GM19397 (cell line): Measurements from ENCODE around the gene TBC1D10A.
"Not testable (repeated sequence)": the region's sequence is repeated elsewhere in the genome, so short reads cannot be mapped to it uniquely, and the experiment has no call there.

Experiments
- ATAC-seq: cut with Tn5 transposase; IDR thresholded peaks from one replicate; pipeline ENCODE4 v1.9.1; 2021; ENCODE audit warnings: mild to moderate bottlenecking, moderate library complexity; ENCODE audit not compliant: unreplicated experiment

The TBC1D10A gene

DNA sequence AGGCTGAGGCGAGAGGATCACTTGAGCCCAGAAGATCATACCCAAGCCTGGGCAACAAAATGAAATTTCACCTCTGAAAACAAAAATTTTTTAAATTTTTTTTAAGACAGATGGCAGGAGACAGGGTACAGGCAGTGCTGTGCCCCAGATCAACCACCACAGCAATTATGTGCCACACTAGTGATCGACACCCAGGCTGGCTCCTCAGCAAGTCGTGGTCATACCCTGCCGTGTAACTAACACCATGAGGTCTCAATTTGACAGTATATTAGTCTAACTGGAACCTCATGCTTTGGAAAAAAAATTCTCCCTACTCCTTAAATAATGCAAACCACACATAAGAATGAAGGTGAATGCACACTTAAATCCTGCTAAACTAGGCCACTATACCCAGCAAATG is 21.7 kb upstream of the TBC1D10A start:
- ATAC-seq: no peak

DNA sequence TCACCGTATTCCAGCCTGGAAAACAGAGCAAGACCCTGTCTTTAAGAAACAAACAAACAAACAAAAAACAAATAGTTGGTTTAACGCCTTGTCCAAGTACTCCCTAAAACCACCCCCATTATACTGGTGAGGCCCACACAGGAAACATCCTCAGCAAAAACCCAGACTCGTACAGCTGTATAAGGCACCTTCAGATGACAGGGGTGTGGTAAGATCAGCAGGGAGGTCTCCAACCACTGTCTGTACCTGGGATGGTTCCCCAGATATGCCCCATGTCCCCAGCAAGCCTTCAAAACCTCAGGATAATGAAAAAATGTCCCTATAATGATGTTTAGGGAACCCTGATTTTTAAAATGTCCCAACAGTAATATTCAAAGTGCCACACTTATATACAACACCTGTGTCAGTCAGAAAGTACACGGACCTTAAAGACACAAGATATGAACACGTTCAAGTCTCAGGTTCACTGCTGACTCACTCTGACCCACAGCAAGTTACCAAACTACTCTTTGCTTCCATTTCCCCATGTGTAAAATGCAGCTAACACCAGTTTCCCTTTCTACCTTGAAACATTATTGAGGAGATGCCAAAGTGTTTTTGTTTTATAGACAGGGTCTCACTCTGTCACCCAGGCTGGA is 20.6 kb upstream of the TBC1D10A start:
- ATAC-seq: no peak

DNA sequence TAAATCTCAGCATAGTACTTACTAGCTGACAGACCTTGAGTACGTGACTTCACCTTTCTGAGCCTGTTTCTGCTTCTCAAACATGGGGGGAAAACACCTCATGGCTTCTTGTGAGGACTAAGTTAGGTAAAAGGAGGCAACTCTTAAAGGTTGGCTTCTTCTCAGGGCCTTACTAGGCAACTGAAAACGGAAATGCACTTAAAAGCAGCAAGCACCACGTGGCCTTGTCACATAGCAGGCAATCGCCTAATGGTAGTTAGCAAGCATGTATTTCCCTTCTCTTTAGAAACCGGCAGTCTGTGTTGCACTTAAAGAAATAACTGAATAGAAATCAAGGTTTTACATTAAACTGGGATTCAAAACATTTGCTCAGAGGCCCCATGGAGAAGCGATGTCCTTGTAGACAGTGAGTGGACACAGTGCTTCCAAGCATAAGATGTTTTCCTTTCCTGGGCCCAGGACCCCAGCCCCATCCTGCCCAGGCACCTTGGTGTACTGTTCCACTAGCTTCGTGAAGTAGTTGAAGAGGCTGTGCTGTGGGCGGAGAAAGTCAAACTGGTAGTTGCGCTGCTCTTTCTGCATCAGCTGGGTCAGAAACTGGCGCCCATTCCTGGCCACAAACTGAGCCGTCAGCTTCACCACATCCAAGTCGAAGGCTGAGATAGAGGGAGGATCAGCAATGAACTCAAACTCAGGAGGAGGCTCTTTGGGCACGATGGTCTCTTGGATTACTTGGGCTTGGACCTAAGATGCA is 17.9 kb upstream of the TBC1D10A start:
- no peak for ATAC-seq

DNA sequence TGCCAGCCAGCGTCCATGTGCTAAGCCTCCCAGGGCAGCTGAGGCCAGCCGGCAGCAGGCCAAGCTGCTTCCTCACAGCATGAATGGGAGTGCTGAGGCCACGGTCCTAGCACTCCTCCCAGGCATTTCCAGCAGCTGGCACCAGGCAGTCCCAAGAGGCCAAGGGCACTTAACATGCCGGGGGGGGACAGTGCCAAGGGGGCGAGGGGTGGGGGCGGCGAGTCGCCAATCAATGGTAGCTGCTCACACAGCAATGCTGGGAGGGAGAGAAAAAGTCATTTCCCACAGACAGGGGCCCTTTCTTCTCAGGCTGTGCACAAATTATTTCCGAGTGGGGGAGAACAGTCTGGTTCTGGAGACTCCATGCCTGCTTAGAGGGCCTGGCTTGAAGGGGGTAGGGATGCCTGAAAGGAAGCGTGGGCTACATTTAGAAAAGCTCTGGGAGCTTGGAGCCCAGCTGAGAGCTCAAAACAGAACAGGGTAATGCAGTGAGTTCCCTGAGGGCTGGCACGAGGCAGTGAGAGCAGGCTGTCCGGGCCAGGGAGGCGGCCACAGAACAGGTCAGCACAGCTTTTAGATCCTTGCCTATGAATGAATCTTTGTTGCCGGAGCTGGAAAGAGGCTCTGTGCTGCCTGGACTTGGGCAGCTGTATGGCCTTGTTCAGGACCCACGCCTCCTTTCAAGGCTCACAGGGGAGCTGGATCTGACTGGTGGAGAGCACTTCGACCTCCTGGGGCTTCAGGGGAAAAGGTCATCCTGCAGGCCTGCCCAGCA is 14.4 kb upstream of the TBC1D10A start:
- no peak for ATAC-seq

GRCh38 chr22:30338802-30339201 is 12.1 kb upstream of the TBC1D10A start:
- ATAC-seq: no peak

- ATAC-seq: not testable (repeated sequence)
Measured at GRCh38 chr22:30338341-30338740, 11.6 kb upstream of the TBC1D10A start.

GRCh38 chr22:30337461-30337778 is 10.7 kb upstream of the TBC1D10A start:
- ATAC-seq: no peak

DNA sequence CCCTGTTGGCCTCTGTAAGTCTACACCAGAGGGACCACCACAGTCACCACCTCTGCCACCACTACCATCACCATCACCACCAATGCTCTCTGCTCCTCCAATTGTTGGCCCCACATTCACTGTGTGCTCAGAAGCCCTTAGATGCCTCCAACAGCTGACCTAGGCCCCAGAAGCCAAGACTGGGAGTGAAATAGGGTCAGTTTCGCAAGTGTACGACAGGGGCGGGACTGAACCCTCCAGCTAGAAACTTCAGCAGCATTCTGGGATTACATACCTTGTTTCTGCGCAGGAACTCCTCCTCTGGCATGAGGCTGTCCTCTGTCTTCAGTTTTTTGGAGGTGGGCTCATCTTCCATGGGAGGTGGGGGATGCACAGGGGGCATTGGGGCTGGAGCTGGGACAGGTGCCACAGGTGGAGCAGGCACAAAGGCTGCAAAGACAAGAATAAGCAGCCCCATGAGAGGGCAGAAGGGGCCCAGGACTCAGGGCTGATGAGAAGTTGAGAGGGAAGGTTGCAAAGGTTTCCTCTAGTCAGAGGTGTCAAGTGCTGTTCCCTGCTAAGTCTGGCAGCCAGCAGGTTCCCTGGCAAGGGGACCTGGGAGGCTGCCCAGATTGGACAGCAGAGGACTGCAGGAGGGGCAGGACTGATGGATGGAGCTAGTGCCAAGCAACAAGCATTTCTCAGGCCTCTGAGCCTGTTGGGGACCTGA is 10.2 kb upstream of the TBC1D10A start:
- ATAC-seq: no peak

- ATAC-seq: no peak
Measured at GRCh38 chr22:30335236-30335635, 8.5 kb upstream of the TBC1D10A start.

- no peak for ATAC-seq
Measured at GRCh38 chr22:30334646-30335045, 7.9 kb upstream of the TBC1D10A start.

- ATAC-seq: no peak
Measured at GRCh38 chr22:30333707-30334087, 7.0 kb upstream of the TBC1D10A start.

DNA sequence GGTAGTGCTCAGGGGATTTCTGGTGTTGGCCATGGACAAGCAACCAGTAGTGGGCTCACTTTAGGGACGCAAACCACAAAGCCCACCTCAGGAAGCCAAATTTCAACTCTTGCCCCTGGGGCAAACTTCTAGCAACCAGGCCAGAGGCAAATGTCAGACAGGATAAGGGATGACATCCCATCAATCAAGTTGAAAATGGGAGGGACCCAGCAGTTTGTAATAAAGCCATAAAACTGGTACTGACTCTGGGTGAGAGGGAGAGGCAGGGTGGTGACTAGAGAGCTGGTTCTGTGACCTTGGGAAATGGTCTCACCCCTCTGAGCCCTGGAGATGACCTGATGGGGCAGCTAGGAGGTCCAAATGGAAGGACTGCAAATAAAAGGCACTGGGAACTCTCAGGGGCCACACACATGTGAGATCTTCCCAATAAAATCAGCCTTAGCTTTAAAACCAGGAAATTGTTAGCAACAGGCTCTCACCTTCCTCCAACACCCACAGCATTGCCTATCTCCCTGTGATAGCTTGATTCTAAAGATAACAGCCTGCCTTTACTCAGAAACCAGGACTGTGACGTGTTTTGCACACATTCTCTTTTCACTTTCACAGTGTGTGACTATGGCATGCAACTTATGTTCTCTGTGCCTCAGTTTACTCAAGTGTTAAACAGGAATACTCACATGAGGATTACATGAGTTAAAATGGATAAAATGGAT is 6.4 kb upstream of the TBC1D10A start:
- ATAC-seq: no peak

- no peak for ATAC-seq
Measured at GRCh38 chr22:30332551-30332950, 5.8 kb upstream of the TBC1D10A start.

DNA sequence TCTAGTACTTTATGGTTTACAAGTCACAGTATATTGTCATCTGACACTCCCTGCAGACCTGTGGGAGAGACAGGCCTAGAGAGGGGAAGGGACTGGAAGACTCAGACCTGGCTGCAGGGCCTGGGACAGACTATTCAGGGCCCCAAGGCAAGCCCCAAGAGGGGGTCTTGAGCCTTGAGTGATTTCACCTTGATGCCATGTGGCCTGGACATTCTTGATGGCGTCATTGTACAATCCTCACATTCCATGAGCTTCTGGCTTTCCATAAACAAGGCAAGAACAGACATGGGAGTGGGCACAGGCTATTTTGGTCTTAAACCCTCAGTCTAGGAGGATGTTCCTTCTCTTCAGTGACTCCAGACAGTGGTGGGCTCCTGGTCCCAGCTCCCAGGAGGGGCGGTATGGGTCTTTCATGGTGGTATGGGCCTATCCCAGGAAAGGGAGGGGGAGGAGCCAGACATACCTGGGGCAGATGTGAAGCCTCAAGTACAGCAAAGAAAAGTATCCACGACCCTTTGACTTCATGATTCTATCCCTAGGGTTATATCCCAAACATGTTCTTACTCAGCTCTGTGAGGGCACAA is 1.8 kb upstream of the TBC1D10A start:
- ATAC-seq: no peak

GRCh38 chr22:30327864-30328345 is 1.2 kb upstream of the TBC1D10A start:
- ATAC-seq: no peak

DNA sequence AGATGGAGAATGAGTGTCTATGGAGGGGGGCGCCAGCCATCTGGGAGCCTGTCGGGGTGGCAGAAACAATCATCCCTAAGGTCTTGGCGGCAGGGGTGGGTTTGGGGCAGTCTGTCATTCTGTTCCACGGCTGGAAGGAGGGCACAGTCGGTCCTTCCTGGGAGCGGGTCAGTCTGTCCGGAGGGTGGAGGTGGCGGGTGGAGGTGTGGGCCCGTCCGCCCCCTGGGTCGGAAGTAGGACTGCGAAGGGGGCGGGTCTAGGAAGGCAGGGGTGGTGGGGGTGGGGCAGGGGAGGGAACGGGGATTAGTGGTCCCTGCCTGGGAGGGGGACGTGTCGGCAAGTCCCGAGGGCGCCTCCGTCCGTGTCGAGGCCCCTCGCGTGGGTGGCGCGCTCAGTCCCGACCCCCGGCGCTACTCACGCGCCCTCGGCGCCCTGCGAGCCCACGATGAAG is 461 bp downstream of the TBC1D10A start:
- peak; percentile 27 for ATAC-seq

GRCh38 chr22:30325724-30326254 is 952 bp downstream of the TBC1D10A start:
- ATAC-seq: no peak

- no peak for ATAC-seq
Measured at GRCh38 chr22:30325065-30325720, 1.5 kb downstream of the TBC1D10A start.

DNA sequence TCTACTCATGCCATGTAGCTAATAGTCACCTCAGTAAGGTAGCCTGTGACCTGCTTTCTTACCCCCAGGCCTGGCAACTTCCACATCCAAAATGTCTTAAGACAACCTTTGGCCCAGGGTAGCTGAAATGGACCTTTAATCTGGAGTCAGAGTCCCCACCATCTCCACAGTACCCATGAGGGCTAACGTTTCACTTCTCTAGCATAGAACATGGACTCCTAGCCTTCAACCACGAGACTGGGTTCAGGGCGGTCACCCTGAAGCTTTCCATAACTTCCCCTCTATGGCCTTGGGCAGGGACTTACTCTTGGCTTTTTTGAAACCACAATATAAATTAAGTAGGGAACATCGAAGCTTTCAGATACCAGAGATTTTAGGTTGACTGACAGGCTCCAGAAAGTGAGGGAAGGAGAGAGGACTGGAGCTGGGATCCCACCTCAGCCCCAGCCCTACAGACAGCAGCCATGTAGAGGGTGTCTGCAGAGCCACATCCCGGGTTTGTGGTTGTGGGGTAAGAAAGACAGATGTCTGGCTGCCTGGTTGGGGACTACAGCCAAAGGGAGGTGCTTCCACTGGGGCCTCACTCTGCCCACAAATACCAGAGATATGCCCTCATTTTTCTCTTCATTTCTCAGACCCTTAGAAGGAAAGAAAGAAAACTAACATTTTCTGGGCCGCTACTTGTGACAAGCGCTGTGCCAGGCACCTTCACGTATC is 2.6 kb downstream of the TBC1D10A start:
- ATAC-seq: no peak
